Jurkat, Clone E6-1 (cell line): ENCODE data around the gene PSD4.
A peak's percentile ranks its signal among the peaks of the same experiment; 100 is the strongest.

Experiments used
- DNase-seq: peaks from one replicate; pipeline ENCODE4 v3.0.0-alpha.2; 2011; ENCODE audit warnings: low read depth, low spot score
- H3K4me3 ChIP-seq: 2 replicates; pipeline ENCODE4 v1.5.1; 2011; ENCODE audit warnings: mild to moderate bottlenecking, low read length, control low read depth, moderate library complexity

Gene PSD4

DNA sequence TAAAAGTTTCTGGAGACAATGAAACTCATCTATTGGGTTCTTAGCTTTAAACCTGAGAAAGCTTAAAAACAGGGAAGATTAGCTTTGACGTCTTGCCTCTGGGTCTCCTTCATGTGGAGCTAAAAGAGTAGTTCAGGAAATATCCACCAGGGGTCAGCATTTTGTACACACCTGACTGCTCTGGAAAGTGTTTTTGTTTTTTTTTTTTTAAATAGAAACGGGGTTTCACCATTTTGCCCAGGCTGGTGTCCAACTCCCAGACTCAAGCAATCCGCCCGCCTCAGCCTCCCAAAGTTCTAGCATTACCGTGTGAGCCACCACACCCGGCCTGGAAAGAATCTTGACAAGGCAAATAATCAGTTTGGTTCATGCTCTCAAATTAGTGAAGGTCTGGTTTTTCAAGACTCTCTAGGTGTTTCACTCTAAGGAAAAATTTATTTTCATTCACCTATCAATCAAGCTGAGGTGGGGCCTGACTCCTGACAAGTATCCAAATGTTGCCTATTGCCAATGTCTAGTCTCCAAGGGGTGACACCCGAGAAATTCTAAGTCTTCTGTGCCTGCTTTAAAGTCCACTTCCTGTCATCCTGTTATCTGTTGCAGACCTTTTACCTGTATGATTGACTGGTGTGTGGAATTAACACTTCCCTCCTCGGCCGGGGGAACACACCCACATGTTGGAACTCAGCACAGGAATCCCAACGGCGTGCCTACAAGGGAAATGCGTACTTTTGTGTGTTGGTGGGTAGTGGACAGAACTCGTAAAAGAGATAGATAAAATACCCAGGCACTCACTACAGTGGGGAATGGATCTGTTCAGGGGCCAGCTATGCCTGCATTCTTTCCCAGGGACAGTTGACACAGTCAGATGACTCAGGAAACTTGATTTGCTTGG lies 35.1 kb upstream of the PSD4 start:
- peak; percentile 79 for DNase-seq
- H3K4me3 ChIP-seq: no peak overlapping the region

DNA sequence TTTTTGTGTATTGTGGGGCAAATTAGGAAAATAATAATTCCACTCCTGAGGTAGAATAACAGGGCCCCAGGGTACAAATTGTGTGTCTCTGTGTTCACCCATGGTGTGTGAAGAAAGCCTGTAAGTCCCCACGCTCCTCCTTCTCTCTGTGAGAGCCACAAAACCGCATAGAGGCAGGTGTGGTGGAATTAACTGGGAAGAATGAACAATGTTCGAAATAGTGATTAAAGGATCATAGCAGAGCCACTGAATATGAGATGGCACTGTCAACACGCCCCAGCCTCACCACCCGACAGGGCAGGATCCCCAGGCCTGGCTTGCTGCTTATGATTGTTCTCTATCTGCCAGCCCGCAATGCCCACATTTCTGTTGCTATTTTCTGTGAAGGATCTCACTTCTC lies 32.3 kb upstream of the PSD4 start:
- DNase-seq: peak; percentile 32
- no peak overlapping the region for H3K4me3 ChIP-seq

DNA sequence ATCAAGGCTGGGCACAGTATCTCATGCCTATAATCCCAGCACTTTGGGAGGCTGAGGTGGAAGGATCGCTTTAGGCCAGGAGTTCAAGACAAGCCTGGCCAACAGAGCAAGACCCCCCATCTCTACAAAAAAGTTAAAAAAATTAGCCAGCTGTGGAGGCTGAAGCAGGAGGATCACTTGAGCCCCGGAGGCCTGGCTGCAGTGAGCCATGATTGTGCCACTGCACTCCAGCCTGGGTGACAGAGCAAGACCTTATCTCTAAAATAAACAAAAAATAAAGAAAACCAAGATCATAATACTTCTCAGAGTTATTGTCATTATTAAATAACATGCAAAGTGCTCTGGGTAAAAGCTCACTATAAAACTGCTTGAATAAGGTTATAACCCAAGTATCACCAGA lies 31.5 kb upstream of the PSD4 start:
- no peak overlapping the region for H3K4me3 ChIP-seq
- no peak for DNase-seq

DNA sequence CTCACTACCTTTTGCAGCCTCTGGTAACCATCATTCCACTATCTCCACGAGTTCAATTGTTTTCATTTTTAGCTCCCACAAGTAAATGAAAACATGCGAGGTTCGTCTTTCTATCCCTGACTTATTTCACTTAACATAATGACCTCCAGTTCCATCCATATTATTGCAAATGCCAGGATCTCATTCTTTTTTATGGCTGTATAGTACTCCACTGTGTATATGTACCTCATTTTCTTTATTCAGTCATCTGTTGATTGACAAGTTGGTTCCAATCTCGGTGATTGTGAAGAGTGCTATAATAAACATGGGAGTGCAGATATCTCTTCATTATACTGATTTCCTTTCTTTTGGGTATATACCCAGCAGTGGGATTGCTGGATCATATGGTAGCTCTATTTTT lies 29.5 kb upstream of the PSD4 start:
- no peak for DNase-seq
- no peak overlapping the region for H3K4me3 ChIP-seq

DNA sequence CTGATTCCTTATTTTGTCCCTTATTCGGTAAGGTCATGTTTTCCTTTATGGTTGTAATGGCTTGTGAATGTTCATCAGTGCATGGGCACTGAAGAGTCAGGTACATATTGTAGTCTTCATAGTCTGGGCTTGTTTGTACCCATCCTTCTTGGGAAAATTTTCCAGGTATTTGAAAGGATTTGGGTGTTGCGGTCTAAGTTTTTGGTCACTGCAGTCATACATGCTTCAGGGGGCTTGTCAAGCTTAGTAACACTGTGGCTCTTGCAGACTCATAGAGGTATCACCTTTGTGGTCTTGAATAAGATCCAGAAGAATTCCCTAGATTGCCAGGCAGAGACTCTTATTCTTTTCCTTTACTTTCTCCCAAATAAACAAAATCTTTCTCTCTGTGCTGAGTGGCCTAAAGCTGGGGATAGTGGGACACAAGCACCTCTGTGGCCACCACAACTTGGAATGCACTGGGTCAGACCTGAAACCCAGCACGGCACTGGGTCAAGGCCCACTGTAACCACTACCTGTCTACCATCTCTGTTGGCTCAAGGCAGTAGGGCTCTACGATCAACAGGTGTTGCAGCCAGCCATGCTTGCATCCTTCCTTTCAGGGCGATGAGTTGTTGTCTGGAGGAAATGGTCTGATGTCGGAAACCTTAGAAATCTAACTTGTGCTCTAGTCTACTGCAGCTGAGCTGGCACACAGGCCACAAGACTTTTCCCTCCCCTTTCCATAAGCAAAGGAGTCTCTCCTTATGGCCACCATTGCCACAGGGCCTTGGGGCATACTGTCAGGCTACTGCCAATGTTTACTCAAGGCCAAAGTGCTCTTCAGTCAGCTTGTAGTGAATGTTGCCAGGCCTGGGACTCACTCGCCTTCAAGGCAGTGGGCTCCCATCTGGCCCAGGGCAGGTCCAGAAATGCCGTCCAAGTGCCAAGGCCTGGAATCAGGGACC lies 24.9 kb upstream of the PSD4 start:
- no peak for DNase-seq
- no peak overlapping the region for H3K4me3 ChIP-seq

DNA sequence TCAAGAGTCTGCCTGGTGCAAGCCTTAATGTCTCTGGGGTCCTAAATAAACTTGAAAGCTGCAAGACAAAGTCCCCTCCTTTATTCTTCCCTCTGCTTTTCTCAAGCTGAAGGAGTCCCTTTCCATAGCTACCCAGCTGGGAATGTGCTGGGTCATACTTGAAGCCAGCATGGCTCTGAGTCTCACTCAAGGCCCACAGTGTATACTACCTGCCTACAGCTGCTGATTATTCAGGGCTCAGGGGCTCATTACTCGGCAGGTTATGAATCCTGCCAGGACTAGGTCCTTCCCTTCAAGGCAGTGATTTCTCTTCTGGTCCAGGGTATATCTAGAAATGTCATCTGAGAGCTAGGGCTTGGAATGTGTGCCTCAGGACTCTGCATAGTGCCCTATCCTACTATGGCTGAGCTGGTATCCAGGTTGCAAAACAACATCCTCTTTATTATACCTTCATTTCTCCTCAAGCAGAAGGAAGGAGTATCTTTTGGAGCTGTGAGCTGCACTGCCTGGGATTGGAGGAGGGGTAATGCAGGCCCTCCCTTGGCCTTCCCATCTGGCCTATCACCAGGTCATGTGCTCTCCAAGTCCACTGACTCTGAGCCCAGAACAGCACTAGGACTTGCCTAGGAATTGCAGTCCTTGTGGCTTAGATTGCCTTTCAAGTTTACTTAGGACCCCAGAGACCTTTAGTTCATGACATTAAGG lies 24.1 kb upstream of the PSD4 start:
- no peak overlapping the region for H3K4me3 ChIP-seq
- DNase-seq: no peak

DNA sequence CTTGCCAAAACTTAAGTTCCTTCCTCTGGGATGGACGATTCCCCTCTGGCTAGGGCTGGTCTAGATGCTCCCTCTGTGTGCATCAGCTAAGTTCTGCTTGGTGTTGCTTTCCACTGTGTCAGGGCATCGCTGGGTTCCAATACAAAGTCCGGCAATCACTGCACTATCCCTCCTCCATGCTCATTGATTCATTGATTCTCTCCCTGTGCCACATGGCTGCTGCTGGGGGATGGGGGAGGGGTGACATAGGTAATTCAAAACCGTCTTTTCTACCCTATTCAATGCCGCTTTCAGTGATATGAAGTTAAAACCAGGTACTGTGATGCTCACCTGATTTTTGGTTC lies 23.5 kb upstream of the PSD4 start:
- no peak overlapping the region for H3K4me3 ChIP-seq
- no peak for DNase-seq

DNA sequence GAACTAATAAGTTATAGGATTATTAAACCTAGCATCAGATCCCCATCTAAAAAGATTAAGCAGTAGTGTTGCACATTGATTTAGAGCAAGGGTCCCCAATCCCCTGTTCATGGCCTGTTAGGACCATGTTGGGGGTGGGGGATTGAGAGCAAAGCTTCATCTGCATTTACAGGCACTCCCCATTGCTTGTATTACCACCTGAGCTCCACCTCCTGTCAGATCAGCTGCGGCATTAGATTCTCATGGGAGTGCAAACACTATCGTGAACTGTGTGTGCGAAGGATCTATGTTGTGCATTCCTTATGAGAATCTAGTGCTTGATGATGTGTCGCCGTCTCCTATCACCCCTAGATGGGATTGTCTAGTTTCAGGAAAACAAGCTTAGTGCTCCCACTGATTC lies 18.4 kb upstream of the PSD4 start:
- no peak for DNase-seq
- H3K4me3 ChIP-seq: no peak overlapping the region

DNA sequence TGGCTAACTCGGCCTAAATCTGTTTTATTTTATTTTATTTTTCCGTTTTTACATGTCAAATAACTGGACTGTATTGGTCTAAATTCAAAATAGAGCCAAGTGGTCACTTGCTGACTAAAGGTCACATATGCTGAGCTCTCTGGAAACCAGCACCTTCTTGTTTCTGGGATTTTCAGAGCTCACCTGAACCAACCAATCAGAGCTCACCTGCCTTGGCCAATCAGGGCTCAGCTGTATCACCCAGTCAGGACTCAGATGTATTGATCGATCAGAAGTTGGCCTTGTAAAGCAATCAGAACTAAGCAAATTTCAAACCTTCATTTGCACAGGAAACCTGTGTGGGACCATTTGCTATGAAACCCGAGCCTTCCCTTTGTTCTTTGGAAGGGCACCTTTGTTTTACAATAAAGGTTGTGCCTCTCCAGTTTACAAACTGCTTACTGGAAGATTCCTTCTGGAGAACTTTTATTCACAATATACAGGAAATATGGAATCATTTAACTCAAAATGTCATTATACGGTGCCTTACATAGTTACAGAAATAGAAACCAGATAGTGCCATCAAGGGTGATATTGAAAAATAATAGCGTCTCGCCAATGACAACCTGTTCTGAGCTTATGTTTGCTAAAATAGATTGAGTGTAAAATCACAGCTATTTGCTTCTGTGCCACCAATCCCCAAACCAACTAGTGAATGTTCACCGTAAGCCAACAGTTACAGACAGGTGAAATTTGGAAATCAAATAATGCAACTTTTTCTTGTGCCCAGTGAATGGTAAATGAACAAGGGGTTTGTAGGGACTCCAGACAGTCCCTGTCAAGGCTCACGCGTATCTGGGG lies 17.3 kb upstream of the PSD4 start:
- peak overlapping the region; percentile 37 for H3K4me3 ChIP-seq
- DNase-seq: no peak

DNA sequence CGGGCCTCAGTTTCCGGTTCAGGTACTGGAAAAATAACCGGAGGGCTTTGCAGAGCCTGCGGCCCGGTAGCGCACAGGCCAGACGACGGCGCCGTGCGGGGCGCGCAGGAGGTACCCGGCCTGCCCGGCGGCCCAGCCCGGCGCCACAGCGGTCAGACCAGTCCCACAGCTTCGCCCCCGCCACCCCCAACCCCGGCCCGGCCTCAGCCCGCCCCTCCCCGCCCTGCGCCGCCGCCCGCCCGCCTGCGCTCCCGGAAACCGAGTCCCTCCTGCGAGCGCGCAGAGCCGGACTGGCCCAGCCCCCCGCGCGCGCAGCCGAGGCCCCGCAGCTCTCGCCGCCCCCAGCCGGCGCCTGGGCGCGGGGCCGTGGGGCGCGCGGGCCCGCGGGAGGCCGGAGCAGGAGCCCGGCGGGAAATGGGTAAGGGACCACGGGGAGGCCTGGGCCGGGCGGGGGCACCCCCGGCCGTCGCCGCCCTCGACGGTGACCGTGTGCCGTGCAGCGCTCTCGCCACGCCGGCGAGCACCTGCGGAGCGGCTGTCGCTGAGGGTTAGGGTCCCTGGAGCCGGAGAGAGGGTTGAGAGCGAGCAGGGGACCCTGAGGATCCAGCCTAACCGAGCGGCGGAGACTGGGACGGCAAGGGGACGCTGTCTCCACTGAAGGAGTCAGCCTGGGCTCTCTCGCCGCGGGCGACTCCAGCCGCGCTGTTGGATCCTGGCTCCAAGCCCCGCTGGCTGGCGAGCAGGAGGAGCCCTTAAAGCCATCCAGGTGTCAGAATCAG lies 16.5 kb upstream of the PSD4 start:
- peak overlapping the region; percentile 37 for H3K4me3 ChIP-seq
- DNase-seq: no peak

DNA sequence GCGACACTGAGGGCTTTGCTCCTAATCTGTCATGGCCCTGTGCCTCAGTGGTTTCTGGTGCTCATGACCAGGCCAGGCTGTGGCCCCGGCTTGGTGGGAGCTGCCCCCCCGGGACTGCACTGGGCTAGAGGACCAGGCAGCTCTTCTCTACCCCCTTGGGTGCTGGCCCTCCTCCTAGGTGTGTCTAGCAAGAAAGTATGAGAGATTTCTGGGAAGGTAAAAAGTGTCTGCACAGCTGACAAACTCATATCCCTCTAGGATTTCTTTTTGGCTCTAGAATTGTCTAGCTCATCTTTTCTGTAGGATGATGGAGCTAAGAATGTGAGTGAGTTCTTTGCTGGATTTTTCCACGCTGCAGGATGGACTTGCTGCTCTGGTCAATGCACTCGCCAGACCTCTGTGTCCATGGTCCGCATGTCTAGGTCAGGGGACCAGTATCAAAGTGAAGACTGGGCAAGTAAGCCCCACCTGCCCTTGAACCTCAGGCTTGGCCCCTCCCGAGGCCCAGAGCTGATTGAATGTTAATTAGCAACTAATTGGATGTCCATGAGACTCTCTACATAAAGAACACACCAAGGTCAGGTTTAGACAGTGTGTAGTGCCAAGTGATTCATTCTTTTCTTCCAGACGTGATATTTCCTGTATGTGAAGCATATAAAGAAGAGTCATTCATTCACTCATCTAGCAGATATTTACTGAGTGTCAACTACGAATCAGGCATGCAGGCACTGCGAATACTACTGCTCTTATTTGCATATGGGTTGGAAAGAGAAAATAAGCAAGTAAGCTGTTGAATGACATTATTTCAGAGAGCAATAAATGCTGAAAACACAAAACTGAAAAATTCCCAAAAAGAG lies 15.6 kb upstream of the PSD4 start:
- no peak for DNase-seq
- H3K4me3 ChIP-seq: peak overlapping the region; percentile 37

DNA sequence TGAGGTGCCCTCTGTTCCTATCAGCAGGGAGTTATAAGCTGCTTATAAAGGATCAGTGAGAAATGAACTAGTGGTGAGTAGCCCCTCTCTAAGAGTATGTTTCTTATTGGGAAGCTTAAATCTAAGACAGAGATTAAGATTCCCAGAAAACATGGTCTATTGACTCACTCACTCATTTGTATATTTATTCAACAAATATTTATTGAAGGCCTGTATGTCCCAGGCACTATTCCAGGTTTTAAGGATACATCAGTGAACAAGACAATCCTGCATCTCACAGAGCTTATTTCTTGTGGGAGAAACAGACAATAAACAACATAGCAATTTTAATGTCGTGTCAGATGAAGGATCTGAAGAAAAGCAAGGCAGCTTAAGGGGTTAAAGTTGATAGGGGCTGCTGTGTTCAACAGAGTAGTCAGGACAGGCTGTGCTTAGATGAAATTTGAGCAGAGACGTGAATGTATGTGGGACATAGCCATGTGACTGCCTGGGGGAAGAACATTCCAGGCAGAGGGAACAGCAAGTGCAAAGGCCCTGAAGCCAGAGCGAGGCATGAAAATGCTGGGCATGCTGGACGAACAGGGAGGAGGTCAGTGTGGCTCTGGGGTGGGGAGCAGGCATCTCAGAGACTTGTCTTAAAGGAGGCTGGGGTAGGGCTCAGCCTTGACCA lies 14.8 kb upstream of the PSD4 start:
- DNase-seq: no peak
- H3K4me3 ChIP-seq: no peak overlapping the region

DNA sequence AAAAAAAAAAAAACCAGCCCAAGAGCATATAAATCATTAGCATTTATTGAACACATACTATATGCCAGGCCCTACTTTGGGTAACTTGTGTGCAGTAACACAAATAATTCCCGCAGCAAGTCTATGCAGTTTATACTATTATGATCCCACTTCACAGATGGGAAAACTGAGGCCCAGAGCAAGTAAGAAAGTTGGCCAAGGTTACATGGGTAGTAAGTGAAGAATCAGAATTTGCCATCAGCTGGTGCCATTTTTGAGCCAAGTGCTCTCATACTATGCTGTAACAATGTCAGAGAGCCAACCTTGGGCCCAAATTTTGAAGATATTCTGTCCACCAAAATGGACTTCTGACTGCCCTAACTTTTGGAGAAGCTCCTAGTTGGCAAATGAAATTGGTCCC lies 13.5 kb upstream of the PSD4 start:
- no peak overlapping the region for H3K4me3 ChIP-seq
- no peak for DNase-seq

DNA sequence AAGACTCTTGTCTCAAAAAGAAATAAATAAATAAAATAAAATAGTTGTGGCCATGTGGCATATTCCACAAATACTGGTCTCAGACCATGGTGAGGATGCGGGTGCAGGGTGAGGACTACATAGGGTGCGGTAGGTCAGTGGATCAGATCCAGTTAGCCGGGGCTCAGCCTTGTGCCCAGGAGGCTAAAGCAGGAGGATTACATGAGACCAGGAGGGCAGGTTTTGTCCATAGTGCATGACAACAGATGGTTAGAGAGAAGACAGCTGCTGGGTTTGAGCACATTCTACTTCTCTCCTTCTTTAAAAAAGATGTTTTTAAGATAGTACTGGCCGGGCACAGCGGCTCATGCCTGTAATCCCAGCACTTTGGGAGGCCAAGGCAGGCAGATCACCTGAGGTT lies 12.8 kb upstream of the PSD4 start:
- DNase-seq: no peak
- no peak overlapping the region for H3K4me3 ChIP-seq

DNA sequence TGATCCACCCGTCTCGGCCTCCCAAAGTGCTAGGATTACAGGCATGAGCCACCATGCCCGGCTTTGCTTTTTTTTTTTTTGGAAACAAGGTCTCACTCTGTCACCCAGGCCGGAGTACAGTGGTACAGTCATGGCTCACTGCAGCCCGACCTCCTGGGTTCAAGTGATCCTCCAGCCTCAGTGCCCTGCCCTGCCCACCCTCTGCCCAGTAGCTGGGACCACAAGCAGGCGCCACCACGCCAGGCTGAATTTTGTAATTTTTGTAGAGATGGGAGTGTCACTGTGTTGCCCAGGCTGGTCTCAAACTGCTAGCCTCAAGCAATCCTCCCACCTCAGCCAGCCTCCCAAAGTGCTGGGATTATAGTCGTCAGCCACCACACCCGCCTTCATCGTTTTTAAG lies 11.6 kb upstream of the PSD4 start:
- no peak for DNase-seq
- H3K4me3 ChIP-seq: no peak overlapping the region

DNA sequence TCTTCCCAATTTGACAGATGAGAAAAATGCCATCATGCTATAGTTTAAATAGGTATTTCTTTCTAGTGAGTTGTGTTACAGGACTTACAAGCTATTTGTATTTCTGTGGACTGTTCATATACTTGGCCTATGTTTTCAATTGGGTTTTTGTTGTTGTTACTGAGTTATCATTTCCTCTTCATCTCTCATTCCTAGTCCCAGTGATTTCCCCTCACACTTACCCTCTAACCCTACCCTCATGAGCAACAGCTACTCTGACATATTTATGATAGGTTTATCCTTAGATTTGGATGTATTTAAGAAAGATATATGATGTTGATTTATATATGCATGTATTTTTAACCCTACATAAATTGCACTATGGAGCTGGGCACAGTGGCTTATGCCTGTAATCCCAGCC lies 10.9 kb upstream of the PSD4 start:
- no peak overlapping the region for H3K4me3 ChIP-seq
- no peak for DNase-seq
